Mesenchymal stem cell (in vitro differentiated cells and primary cell): ENCODE results near the gene RFX1.
"Not testable (repeated sequence)": the region's sequence is repeated elsewhere in the genome, so short reads cannot be mapped to it uniquely, and the experiment has no call there.

Experiments
- DNase-seq: peaks from one replicate; pipeline ENCODE4 v3.0.0-alpha.2; 2013
- H2AFZ ChIP-seq: one replicate; pipeline ENCODE4 v1.6.1; 2013; ENCODE audit warnings: low read depth, mild to moderate bottlenecking, control low read depth, inconsistent platforms, low read length, moderate library complexity
- H2AK5ac ChIP-seq: 2 replicates; pipeline ENCODE4 v1.6.1; 2013; ENCODE audit warnings: low read length, moderate library complexity, mild to moderate bottlenecking, inconsistent platforms; ENCODE audit not compliant: severe bottlenecking
- H2BK120ac ChIP-seq: one replicate; pipeline ENCODE4 v1.6.1; 2013; ENCODE audit warnings: low read depth, mild to moderate bottlenecking, inconsistent platforms, low read length, moderate library complexity
- H2BK12ac ChIP-seq, 2 experiments: one replicate each; pipeline ENCODE4 v1.6.1; 2013; ENCODE audit warnings: inconsistent platforms in 2 of 2, low read length in 2 of 2, mild to moderate bottlenecking in 2 of 2, moderate library complexity in 2 of 2, control low read depth in 1 of 2
- H2BK15ac ChIP-seq: one replicate; pipeline ENCODE4 v1.6.1; 2013; ENCODE audit warnings: mild to moderate bottlenecking, low read depth, inconsistent platforms; ENCODE audit not compliant: poor library complexity, severe bottlenecking
- H2BK5ac ChIP-seq: 2 replicates; pipeline ENCODE4 v1.6.1; 2013; ENCODE audit warnings: low read depth, mild to moderate bottlenecking, low read length, control low read depth, inconsistent platforms; ENCODE audit not compliant: poor library complexity, severe bottlenecking
- H3K14ac ChIP-seq, 2 experiments: one replicate each; pipeline ENCODE4 v1.6.1; 2013; ENCODE audit warnings: inconsistent platforms in 2 of 2, low read length in 2 of 2, control low read depth in 1 of 2, mild to moderate bottlenecking in 1 of 2, moderate library complexity in 1 of 2
- H3K18ac ChIP-seq, 2 experiments: one replicate each; pipeline ENCODE4 v1.6.1; 2013; ENCODE audit warnings: inconsistent platforms in 2 of 2, low read length in 2 of 2, control low read depth in 1 of 2, low read depth in 1 of 2, mild to moderate bottlenecking in 1 of 2
- H3K23ac ChIP-seq, 2 experiments: one replicate each; pipeline ENCODE4 v1.6.1; 2013; ENCODE audit warnings: inconsistent platforms in 2 of 2, low read length in 2 of 2, mild to moderate bottlenecking in 2 of 2, moderate library complexity in 2 of 2, control low read depth in 1 of 2
- H3K27ac ChIP-seq: 2 replicates; pipeline ENCODE4 v1.5.1; 2013; ENCODE audit warnings: mild to moderate bottlenecking, moderate library complexity, low read length, control low read depth, inconsistent platforms; ENCODE audit not compliant: poor library complexity, severe bottlenecking
- H3K27me3 ChIP-seq, 2 experiments: 2 replicates each; pipeline versions ENCODE4 v1.6.1 to v1.7.0; 2013; ENCODE audit warnings: low read length in 2 of 2, mild to moderate bottlenecking in 2 of 2, moderate library complexity in 2 of 2, control low read depth in 1 of 2, inconsistent platforms in 1 of 2; ENCODE audit not compliant: control insufficient read depth in 1 of 2, insufficient read depth in 1 of 2
- H3K36me3 ChIP-seq, 2 experiments: 2 replicates each; pipeline versions ENCODE4 v1.6.1 to v1.7.0; 2013; ENCODE audit warnings: low read length in 2 of 2, control low read depth in 1 of 2, inconsistent platforms in 1 of 2, low read depth in 1 of 2, mild to moderate bottlenecking in 1 of 2; ENCODE audit not compliant: insufficient read depth in 2 of 2, control insufficient read depth in 1 of 2
- H3K4ac ChIP-seq, 2 experiments: one replicate each; pipeline ENCODE4 v1.6.1; 2013; ENCODE audit warnings: inconsistent platforms in 2 of 2, low read length in 2 of 2, mild to moderate bottlenecking in 2 of 2, moderate library complexity in 2 of 2, control low read depth in 1 of 2, low read depth in 1 of 2
- H3K4me1 ChIP-seq: 2 replicates; pipeline ENCODE4 v1.6.1; 2013; ENCODE audit warnings: low read depth, low read length, control low read depth; ENCODE audit not compliant: control insufficient read depth, insufficient read depth
- H3K4me2 ChIP-seq: 2 replicates; pipeline ENCODE4 v1.6.1; 2013; ENCODE audit warnings: low read length, mild to moderate bottlenecking, inconsistent platforms; ENCODE audit not compliant: poor library complexity, severe bottlenecking
- H3K4me3 ChIP-seq, 2 experiments: 2 replicates each; pipeline versions ENCODE4 v1.5.1 to v1.7.0; 2013; ENCODE audit warnings: low read length in 2 of 2, mild to moderate bottlenecking in 2 of 2, control low read depth in 1 of 2, low read depth in 1 of 2; ENCODE audit not compliant: insufficient read depth in 1 of 2
- H3K79me1 ChIP-seq: replicated peaks from 2 replicates; pipeline ENCODE4 v1.6.1; 2013; ENCODE audit warnings: mild to moderate bottlenecking, control low read depth, low read length, inconsistent platforms; ENCODE audit not compliant: poor library complexity, severe bottlenecking
- H3K9ac ChIP-seq: 2 replicates; pipeline ENCODE4 v1.7.0; 2013; ENCODE audit warnings: mild to moderate bottlenecking, low read length, moderate library complexity
- H3K9me3 ChIP-seq: 2 replicates; pipeline ENCODE4 v1.7.0; 2013; ENCODE audit warnings: mild to moderate bottlenecking, low read length; ENCODE audit not compliant: control insufficient read depth
- H4K8ac ChIP-seq: one replicate; pipeline ENCODE4 v1.6.1; 2013; ENCODE audit warnings: inconsistent platforms, mild to moderate bottlenecking, low read length, moderate library complexity
- H4K91ac ChIP-seq: one replicate; pipeline ENCODE4 v1.6.1; 2013; ENCODE audit warnings: mild to moderate bottlenecking, low read length, inconsistent platforms
- WGBS: methylation state at CpG from one replicate; pipeline ENCODE4 v1.1.7; 2013; ENCODE audit warnings: mixed read lengths; 5-methylcytosine and 5-hydroxymethylcytosine counted together

RFX1 gene

GRCh38 chr19:14027856-14028450 is 21.8 kb upstream of the RFX1 start, which contains the start of gene RLN3:
RLN3 (plus strand) TSS chr19:14028148; CDS start chr19:14028205, 57 bp downstream.
- no peaks in the 10 kb centered on the region for H3K36me3 ChIP-seq
- H3K23ac ChIP-seq: no peak within 1 kb of the TSS
- no peak within 1 kb of the TSS for H3K27ac ChIP-seq
- no peak for DNase-seq
- H3K4me2 ChIP-seq: no peak within 1 kb of the TSS
- H4K91ac ChIP-seq: no peak within 1 kb of the TSS
- no peak within 1 kb of the TSS for H2BK5ac ChIP-seq
- no peaks in the 10 kb centered on the region for H3K79me1 ChIP-seq
- H3K9me3 ChIP-seq: no peaks in the 10 kb centered on the region
- H3K9ac ChIP-seq: no peak within 1 kb of the TSS
- no peak within 1 kb of the TSS for H3K18ac ChIP-seq
- peaks cover 8 to 39% of the 10 kb centered on the region in 2 experiments for H3K27me3 ChIP-seq
- H2BK12ac ChIP-seq: no peak within 1 kb of the TSS
- H3K14ac ChIP-seq: peak within 1 kb of the TSS in 1 of 2 experiments; percentile 10
- H2AFZ ChIP-seq: no peak within 1 kb of the TSS
- H3K4me1 ChIP-seq: peaks cover 11% of the 10 kb centered on the region
- no peak within 1 kb of the TSS for H2BK15ac ChIP-seq
- H3K4me3 ChIP-seq: no peak within 1 kb of the TSS
- H4K8ac ChIP-seq: no peak within 1 kb of the TSS
- no peak within 1 kb of the TSS for H2BK120ac ChIP-seq
- H2AK5ac ChIP-seq: no peak within 1 kb of the TSS
- no peak within 1 kb of the TSS for H3K4ac ChIP-seq
- 85% methylated on average over 24 of the region's 24 CpGs for WGBS

- not testable (repeated sequence) for H3K27ac ChIP-seq, H3K14ac ChIP-seq, H2BK5ac ChIP-seq, H2BK120ac ChIP-seq, H3K4me2 ChIP-seq, H3K4me3 ChIP-seq, H2AK5ac ChIP-seq, H3K18ac ChIP-seq, H3K4ac ChIP-seq, H4K91ac ChIP-seq, H3K4me1 ChIP-seq, H2AFZ ChIP-seq, H3K9me3 ChIP-seq, H3K9ac ChIP-seq, DNase-seq, H4K8ac ChIP-seq, H2BK15ac ChIP-seq, H3K23ac ChIP-seq, H3K36me3 ChIP-seq, H3K79me1 ChIP-seq, H2BK12ac ChIP-seq
- WGBS: 98% methylated on average over 4 of the region's 5 CpGs
- peaks cover 8 to 33% of the 10 kb centered on the region in 2 experiments for H3K27me3 ChIP-seq
Observed at GRCh38 chr19:14026652-14027192, 20.6 kb upstream of the RFX1 start.

GRCh38 chr19:14023404-14024235 is 17.5 kb upstream of the RFX1 start:
- H3K9me3 ChIP-seq: no peaks in the 10 kb centered on the region
- no peak overlapping the region for H2BK12ac ChIP-seq
- no peaks in the 10 kb centered on the region for H3K36me3 ChIP-seq
- peak; percentile 73 for DNase-seq
- no peak overlapping the region for H3K4me2 ChIP-seq
- H2AK5ac ChIP-seq: no peak overlapping the region
- H3K14ac ChIP-seq: no peak overlapping the region
- H2AFZ ChIP-seq: no peak overlapping the region
- WGBS: 54% methylated on average over 8 of the region's 9 CpGs
- H3K9ac ChIP-seq: no peak overlapping the region
- no peak overlapping the region for H2BK120ac ChIP-seq
- peaks cover 8 to 18% of the 10 kb centered on the region in 2 experiments for H3K27me3 ChIP-seq
- H4K91ac ChIP-seq: no peak overlapping the region
- no peak overlapping the region for H3K23ac ChIP-seq
- no peak overlapping the region for H3K4me3 ChIP-seq
- no peak overlapping the region for H2BK15ac ChIP-seq
- no peak overlapping the region for H3K4ac ChIP-seq
- H4K8ac ChIP-seq: peak overlapping the region; percentile 45
- no peaks in the 10 kb centered on the region for H3K79me1 ChIP-seq
- no peaks in the 10 kb centered on the region for H3K4me1 ChIP-seq
- no peak overlapping the region for H3K27ac ChIP-seq
- H3K18ac ChIP-seq: no peak overlapping the region
- H2BK5ac ChIP-seq: no peak overlapping the region

GRCh38 chr19:14022469-14022868 is 16.3 kb upstream of the RFX1 start:
- WGBS: 100% methylated on average over 4 of the region's 4 CpGs
- Histone ChIP-seq H2AK5ac (no peak overlapping the region), H3K14ac (no peak overlapping the region), H4K8ac (no peak overlapping the region), H3K79me1 (no peaks in the 10 kb centered on the region), H2AFZ (no peak overlapping the region), H3K4me1 (no peaks in the 10 kb centered on the region), H4K91ac (no peak overlapping the region), H3K36me3 (no peaks in the 10 kb centered on the region), H3K4me3 (no peak overlapping the region), H3K4me2 (no peak overlapping the region), H3K27me3 (peaks cover 0 to 7% of the 10 kb centered on the region in 2 experiments), H3K9me3 (no peaks in the 10 kb centered on the region), H2BK12ac (no peak overlapping the region), H3K18ac (no peak overlapping the region), H2BK15ac (no peak overlapping the region), H3K9ac (no peak overlapping the region), H3K4ac (no peak overlapping the region), H3K27ac (no peak overlapping the region), H2BK5ac (no peak overlapping the region), H3K23ac (no peak overlapping the region), H2BK120ac (no peak overlapping the region)
- no peak for DNase-seq
